Spinal cord (tissue), 10 donors: ENCODE data around the gene EIF3L. TPM values are rescaled to one million over a fixed set of nuclear protein-coding genes. Genes with fewer than 3 reads are reported as not detected.

Source experiments
- DNase-seq, 6 donors: peaks; one replicate each; pipeline versions ENCODE4 v3.0.0 to v3.0.0-alpha.2; 2013 to 2015; ENCODE audit warnings: low spot score in 6 of 6, low read depth in 4 of 6
- H3K27ac ChIP-seq: one replicate; pipeline ENCODE4 v1.5.1; 2013; ENCODE audit warnings: low read depth, low read length, control low read depth
- H3K27me3 ChIP-seq: one replicate; pipeline ENCODE4 v1.6.1; 2013; ENCODE audit warnings: low read length; ENCODE audit not compliant: control insufficient read depth, insufficient read depth
- H3K36me3 ChIP-seq: one replicate; pipeline ENCODE4 v1.6.1; 2013; ENCODE audit warnings: low read length; ENCODE audit not compliant: control insufficient read depth, insufficient read depth
- H3K4me1 ChIP-seq: one replicate; pipeline ENCODE4 v1.6.1; 2013; ENCODE audit warnings: low read length; ENCODE audit not compliant: control insufficient read depth, insufficient read depth
- H3K4me3 ChIP-seq: one replicate; pipeline ENCODE4 v1.5.1; 2013; ENCODE audit warnings: low read depth, low read length, control low read depth
- H3K9me3 ChIP-seq: one replicate; pipeline ENCODE4 v1.6.1; 2013; ENCODE audit warnings: low read length; ENCODE audit not compliant: control insufficient read depth, insufficient read depth
- WGBS: methylation state at CpG from one replicate; pipeline ENCODE4 v1.1.5; 2013; ENCODE audit warnings: missing lambda C conversion rate; ENCODE audit not compliant: insufficient coverage; 5-methylcytosine and 5-hydroxymethylcytosine counted together
- polyA plus RNA-seq, 2 donors: library from polyadenylated mRNA; unstranded; fragments of 120-200 nt; gene quantifications; one replicate each; pipeline ENCODE4 v1.2.1, GENCODE V29; 2013; ENCODE audit not compliant: insufficient read length in 2 of 2
- total RNA-seq, 2 donors: library from RNA; depleted of rRNA in 1 of 2; stranded (reverse); fragments of 120-200 nt in 1 of 2; fragments of >200 nt in 1 of 2; gene quantifications; one replicate each; pipeline versions ENCODE4 v1.2.3 to v1.2.4, GENCODE V29; 2013 to 2014
- donor health status: healthy.

EIF3L gene
- total and polyA plus RNA-seq, 4 donors = 347 to 814 (median 612) TPM

- 88% methylated on average over 6 of the region's 7 CpGs for WGBS
- no peaks in the 10 kb centered on the region for H3K4me1 ChIP-seq
- H3K27me3 ChIP-seq = no peaks in the 10 kb centered on the region
- peaks cover 85% of the 10 kb centered on the region for H3K36me3 ChIP-seq
- no peak overlapping the region for H3K27ac ChIP-seq
- no peak for DNase-seq
- no peak overlapping the region for H3K4me3 ChIP-seq
- no peaks in the 10 kb centered on the region for H3K9me3 ChIP-seq
Measured at GRCh38 chr22:37870273-37870672, 21.1 kb downstream of the EIF3L start.

- Histone ChIP-seq H3K4me3 (no peak overlapping the region), H3K27me3 (no peaks in the 10 kb centered on the region), H3K4me1 (peaks cover 11% of the 10 kb centered on the region), H3K36me3 (peaks cover 63% of the 10 kb centered on the region), H3K27ac (no peak overlapping the region), H3K9me3 (no peaks in the 10 kb centered on the region)
- peak in 2 of 6 donors; percentile 14 to 27 for DNase-seq
- 80% methylated on average over 2 of the region's 6 CpGs for WGBS
Measured at GRCh38 chr22:37880668-37881440, 31.6 kb downstream of the EIF3L start.

- no peak overlapping the region for H3K4me3 ChIP-seq
- no CpG with 5 or more reads among the region's 6 CpGs for WGBS
- peak in 1 of 6 donors; percentile 59 for DNase-seq
- no peak overlapping the region for H3K27ac ChIP-seq
- peaks cover 15% of the 10 kb centered on the region for H3K4me1 ChIP-seq
- no peaks in the 10 kb centered on the region for H3K27me3 ChIP-seq
- H3K36me3 ChIP-seq = peaks cover 54% of the 10 kb centered on the region
- no peaks in the 10 kb centered on the region for H3K9me3 ChIP-seq
Measured at GRCh38 chr22:37884420-37884819, 35.2 kb downstream of the EIF3L start.

GRCh38 chr22:37887584-37888378, 38.6 kb downstream of the EIF3L start:
- peak in 1 of 6 donors; percentile 79 for DNase-seq
- H3K27ac ChIP-seq = peak overlapping the region; percentile 70
- H3K4me3 ChIP-seq = no peak overlapping the region
- WGBS = 27% methylated on average over 2 of the region's 6 CpGs
- no peaks in the 10 kb centered on the region for H3K27me3 ChIP-seq
- no peaks in the 10 kb centered on the region for H3K9me3 ChIP-seq
- peaks cover 47% of the 10 kb centered on the region for H3K36me3 ChIP-seq
- H3K4me1 ChIP-seq = peaks cover 16% of the 10 kb centered on the region

- Histone ChIP-seq H3K4me1 (peaks cover 43% of the 10 kb centered on the region), H3K27me3 (no peaks in the 10 kb centered on the region), H3K27ac (peak overlapping the region; percentile 86), H3K9me3 (no peaks in the 10 kb centered on the region), H3K4me3 (no peak overlapping the region), H3K36me3 (peaks cover 41% of the 10 kb centered on the region)
- DNase-seq = no peak
- 92% methylated on average over 3 of the region's 3 CpGs for WGBS
Measured at GRCh38 chr22:37891926-37892325, 42.7 kb downstream of the EIF3L start.

- DNase-seq = peak in 5 of 6 donors; percentile 38 to 94 (median 50)
- no peak overlapping the region for H3K4me3 ChIP-seq
- H3K4me1 ChIP-seq = peaks cover 43% of the 10 kb centered on the region
- 49% methylated on average over 2 of the region's 7 CpGs for WGBS
- peaks cover 33% of the 10 kb centered on the region for H3K36me3 ChIP-seq
- H3K9me3 ChIP-seq = no peaks in the 10 kb centered on the region
- no peaks in the 10 kb centered on the region for H3K27me3 ChIP-seq
- peak overlapping the region; percentile 86 for H3K27ac ChIP-seq
Measured at GRCh38 chr22:37892566-37893335, 43.5 kb downstream of the EIF3L start.

- Histone ChIP-seq H3K9me3 (no peaks in the 10 kb centered on the region), H3K4me1 (peaks cover 50% of the 10 kb centered on the region)
Measured at GRCh38 chr22:37893583-37893983, 44.4 kb downstream of the EIF3L start.

GRCh38 chr22:37894939-37895670, 45.9 kb downstream of the EIF3L start:
- H3K27me3 ChIP-seq = no peaks in the 10 kb centered on the region
- peak overlapping the region; percentile 19 for H3K27ac ChIP-seq
- H3K36me3 ChIP-seq = peaks cover 19% of the 10 kb centered on the region
- DNase-seq = peak in 1 of 6 donors; percentile 10
- peaks cover 56% of the 10 kb centered on the region for H3K4me1 ChIP-seq
- H3K9me3 ChIP-seq = no peaks in the 10 kb centered on the region
- whole genome bisulfite sequencing = 45% methylated on average over 7 of the region's 8 CpGs
- H3K4me3 ChIP-seq = no peak overlapping the region

More at GRCh38 chr22:37893583-37893983, 44.4 kb downstream of the EIF3L start:
- no peaks in the 10 kb centered on the region for H3K27me3 ChIP-seq
- H3K36me3 ChIP-seq = peaks cover 32% of the 10 kb centered on the region
- H3K27ac ChIP-seq = peak overlapping the region; percentile 86
- H3K4me3 ChIP-seq = no peak overlapping the region
- WGBS = 56% methylated on average over 5 of the region's 5 CpGs
- no peak for DNase-seq

- peaks cover 14% of the 10 kb centered on the region for H3K36me3 ChIP-seq
- no peak overlapping the region for H3K4me3 ChIP-seq
- peaks cover 56% of the 10 kb centered on the region for H3K4me1 ChIP-seq
- H3K27me3 ChIP-seq = no peaks in the 10 kb centered on the region
- H3K9me3 ChIP-seq = no peaks in the 10 kb centered on the region
- H3K27ac ChIP-seq = peak overlapping the region; percentile 10
- WGBS = no CpG with 5 or more reads among the region's 5 CpGs
- no peak for DNase-seq
Measured at GRCh38 chr22:37896181-37896592, 47.0 kb downstream of the EIF3L start.
